DMS 273 (cell line): ENCODE results near the gene C2orf76.
A peak's percentile ranks its signal among the peaks of the same experiment; 100 is the strongest.
"Not testable (repeated sequence)": the region's sequence is repeated elsewhere in the genome, so short reads cannot be mapped to it uniquely, and the experiment has no call there.

ENCODE experiments used
- DNase-seq: peaks from one replicate; lab custom pipeline; 2025; ENCODE audit not compliant: unreplicated experiment; lab: John Stamatoyannopoulos, UW

C2orf76 gene

DNA sequence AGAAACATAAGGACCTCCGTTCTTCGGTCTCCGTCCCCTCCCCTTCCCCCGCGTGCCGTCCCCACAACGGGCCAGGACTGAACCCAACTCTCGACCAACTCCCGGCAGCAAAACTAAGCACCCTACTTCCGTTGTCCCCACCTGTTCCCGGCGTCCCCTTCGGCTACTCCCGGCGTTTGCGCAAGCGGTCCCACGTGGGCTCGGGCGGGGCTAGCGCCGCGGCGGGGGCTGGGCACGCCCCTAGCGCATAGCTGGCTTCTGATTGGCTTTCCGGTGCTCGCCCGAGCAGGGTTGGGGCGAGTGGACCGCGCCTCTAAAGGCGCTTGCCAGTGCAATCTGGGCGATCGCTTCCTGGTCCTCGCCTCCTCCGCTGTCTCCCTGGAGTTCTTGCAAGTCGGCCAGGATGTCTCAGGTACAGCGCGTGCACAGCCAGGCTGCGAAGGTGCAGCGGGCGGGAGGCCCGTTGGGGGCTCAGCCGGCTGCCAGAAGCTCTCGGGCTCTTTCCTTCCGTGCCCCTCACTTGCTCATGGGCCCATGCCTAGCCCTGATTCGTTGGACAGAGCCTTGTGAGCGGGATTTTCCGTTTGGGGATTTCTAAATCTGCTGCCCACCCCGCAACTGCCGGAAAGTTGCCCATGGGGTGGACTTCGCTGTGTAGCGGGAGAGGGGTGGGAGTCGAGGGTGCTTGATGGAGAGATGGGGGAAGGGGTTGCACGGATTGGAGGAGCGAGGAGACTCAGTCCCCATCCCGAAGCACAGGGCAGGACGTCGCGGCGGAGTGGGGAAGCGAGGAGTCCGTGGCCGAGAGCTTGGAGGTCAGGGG lies at the start of gene C2orf76, which contains the start of gene DBI:
Gene C2orf76 (minus strand): TSS at position 186 of the 823 bp plus-strand sequence. CDS start 26,875 bp downstream, outside the sequence.
Gene DBI (plus strand): TSS at position 329 of the 823 bp plus-strand sequence. CDS start 75 bp downstream, at position 404.
- DNase-seq = peak; percentile 98

- no peak for DNase-seq
Measured at GRCh38 chr2:119415630-119416029, 49.0 kb upstream of the C2orf76 start.

- DNase-seq = no peak
Measured at GRCh38 chr2:119414894-119415293, 48.3 kb upstream of the C2orf76 start.

DNA sequence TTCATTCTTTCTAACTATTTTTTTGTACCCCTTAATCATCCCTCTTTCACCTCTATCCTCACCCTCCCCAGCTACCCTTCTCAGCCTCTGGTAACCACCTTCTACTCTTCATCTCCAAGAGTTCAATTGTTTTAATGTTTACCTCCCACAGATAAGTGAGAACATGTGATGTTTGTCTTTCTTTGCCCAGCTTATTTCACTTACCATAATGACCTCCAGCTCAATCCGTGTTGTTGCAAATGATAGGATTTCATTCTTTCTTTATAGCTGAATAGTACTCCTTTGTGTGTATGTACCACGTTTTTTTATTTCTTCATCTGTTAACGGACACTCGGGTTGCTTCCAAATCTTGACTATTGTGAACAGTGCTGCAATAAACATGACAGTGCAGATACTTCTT lies 42.9 kb upstream of the C2orf76 start:
- DNase-seq = no peak

DNA sequence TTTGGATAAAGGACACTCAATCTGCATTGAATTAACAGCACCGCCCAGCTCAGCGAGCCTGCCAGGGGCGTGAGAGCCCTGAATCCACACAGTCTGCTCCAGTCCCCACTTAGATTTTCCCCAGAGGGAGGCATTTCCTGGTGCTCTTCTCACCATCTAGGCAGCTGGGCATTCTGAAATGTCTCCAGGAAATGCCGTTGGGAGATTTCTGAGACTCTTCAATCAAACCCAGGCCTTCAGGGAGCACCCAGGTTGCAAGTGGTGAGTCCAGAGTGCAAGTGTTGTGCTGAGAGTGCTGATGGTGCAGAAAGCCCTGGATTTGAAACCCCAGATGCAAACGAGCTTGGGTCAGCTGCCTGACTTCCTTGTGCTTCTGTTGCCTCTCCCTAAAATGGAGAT lies 41.6 kb upstream of the C2orf76 start:
- peak; percentile 27 for DNase-seq

DNA sequence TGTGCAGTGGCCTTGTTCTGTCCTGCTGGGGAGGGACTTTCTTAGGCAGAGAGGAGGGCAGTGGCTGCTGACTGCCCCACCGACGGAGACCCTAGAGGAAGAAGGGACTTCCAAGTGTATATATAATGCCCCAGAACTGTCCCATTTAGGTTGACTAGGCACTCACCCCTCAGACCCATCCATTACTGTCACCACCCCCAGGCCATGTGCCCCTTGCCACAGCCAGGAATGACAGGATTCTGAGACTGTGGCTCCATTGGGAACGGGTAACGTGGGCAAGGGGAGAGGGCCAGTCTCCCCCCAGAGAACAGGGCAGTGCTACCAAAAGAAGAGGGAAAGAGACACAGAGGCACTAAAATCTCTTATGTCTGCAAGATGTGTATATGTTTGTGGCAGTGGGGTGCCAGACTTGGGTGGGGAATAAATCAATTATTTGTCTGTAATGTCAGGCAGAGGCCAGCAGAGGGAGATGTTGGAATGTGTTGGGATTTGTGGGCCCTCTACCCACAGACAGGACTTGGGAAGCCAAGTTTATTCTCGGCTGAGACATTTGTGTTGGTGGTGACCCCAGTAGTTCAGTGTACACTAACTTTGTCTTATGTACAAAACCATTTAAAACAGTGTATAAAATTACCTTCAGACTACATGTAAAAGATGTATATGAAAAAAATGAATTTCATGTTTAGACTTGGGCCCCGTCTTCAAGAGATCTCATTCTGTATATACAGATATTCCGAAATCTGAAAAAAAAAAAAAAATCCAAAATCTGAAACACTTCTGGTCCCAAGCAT lies 41.0 kb upstream of the C2orf76 start:
- peak; percentile 82 for DNase-seq

DNA sequence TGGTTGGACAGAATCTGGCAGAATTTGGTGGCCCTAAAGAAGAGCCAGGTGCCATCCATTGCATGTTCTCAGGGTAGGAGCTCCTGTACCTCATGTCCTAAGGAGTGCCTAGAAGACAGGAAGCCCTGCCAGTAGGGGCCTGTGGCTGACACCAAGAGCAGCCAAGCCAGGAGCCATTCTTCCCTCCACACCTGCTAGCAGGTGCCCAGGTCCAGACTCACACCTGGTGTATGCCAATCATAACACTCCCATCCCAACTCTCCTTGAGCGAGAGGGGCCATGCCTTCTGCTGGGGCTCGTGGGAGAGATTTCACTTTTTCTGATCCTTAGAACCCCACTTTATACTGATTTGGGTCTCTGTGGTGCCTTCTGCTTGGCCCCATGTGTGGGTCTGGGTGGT lies 38.5 kb upstream of the C2orf76 start:
- DNase-seq = no peak

DNA sequence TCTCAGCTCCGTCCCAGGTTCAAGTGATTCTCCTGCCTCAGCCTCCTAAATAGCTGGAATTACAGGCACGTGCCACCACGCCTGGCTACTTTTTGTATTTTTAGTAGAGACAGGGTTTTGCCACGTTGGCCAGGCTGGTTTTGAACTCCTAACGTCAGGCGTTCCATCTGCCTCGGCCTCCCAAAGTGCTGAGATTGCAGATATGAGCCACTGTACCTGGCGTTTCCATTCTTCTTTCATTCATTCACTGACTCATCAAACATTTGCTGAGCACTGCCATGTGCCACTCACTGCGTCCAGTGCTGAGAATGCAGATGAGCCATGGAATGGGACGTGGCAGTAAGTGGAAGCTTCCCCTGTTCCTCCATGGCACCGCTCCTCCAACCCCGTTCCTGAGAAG lies 37.0 kb upstream of the C2orf76 start:
- not testable (repeated sequence) for DNase-seq

DNA sequence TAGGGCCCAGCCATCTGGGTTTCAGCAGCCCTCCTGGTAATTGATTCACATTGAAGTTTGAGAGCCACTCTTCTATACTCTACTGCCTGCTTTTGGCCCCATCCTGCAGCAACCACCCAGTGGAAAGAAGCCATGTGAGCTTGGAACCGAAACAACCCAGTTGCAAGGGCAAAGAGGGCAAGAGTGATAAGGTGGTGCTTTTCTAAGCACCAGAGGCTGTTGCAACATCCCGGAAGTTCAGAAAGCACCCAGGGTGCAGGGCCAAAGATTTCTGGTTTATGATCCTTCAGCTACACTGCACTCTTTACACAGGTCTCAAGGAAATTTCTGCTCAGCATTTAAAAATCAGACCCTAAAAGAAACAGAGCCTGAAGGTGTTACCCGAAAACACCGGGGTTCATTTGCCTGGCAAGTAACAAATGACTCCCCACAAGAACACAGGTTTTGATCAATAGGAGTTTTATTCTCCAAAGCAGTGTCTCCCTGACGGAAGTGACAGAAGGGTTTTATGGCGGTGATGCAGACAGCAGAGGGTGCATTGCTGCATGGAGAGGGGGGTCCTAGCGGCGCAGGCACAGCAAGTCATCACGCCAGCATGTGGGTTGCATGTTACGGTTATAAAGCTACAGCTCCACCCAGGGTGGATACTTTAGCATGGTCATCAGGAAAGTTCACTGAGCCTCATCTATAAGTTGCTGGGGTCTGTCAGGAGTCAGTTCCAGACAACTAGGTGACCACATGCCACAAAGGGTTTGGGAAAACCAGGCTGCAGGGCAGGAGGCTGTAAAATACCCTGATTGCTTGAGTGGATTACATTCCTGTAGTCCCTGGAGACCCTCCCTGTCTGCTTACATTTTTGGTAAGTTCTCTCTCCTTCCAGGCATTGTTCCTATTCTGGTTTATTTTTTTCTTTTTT lies 36.3 kb upstream of the C2orf76 start:
- DNase-seq = no peak

GRCh38 chr2:119402106-119402505 lies 35.5 kb upstream of the C2orf76 start:
- DNase-seq = no peak

- DNase-seq = no peak
Measured at GRCh38 chr2:119397196-119397595, 30.6 kb upstream of the C2orf76 start.

GRCh38 chr2:119393971-119394748 lies 27.5 kb upstream of the C2orf76 start:
- no peak for DNase-seq

GRCh38 chr2:119389615-119390306 lies 23.1 kb upstream of the C2orf76 start:
- peak; percentile 84 for DNase-seq

- DNase-seq = peak; percentile 85
Measured at GRCh38 chr2:119387381-119388129, 20.9 kb upstream of the C2orf76 start.

DNA sequence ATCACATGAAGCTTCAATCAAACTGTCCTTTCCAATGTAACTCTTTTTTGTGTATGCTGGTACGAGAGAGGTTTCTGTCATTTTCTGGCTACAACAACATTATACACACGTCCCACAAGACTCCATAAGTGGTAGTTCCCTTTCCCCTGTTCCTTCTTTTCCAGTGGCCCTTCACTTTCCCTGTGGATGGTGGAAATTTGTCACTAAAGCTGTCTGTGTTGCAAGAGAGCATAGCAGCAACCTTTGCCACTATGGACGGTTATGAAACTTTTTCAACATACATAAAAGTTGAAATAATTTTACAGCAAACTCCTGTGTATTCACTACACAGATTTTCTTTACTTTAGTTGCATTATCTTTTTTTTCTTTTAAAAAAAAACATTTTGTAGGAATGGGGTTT lies 18.8 kb upstream of the C2orf76 start:
- no peak for DNase-seq

- peak; percentile 54 for DNase-seq
Measured at GRCh38 chr2:119384971-119385370, 18.3 kb upstream of the C2orf76 start.

- DNase-seq = peak; percentile 94
Measured at GRCh38 chr2:119383410-119384140, 16.9 kb upstream of the C2orf76 start.

GRCh38 chr2:119378566-119378965 lies 11.9 kb upstream of the C2orf76 start:
- DNase-seq = no peak
